ENCODE results near the gene FASN.

The FASN gene

GRCh38 chr17:82101301-82101715 is 3.3 kb upstream of the FASN start:
- Histone ChIP-seq H3K9me3 (replicated peaks in 1 of 2; ENCODE audit: control insufficient read depth in 2 of 2, insufficient read depth in 1 of 2, low read depth in 1 of 2, low read length in 2 of 2) (peaks cover 0 to 3% of the 10 kb centered on the region in 2 donors), H3K36me3 (replicated peaks in 1 of 2; ENCODE audit: control insufficient read depth in 2 of 2, insufficient read depth in 2 of 2, low read length in 2 of 2) (peaks cover 2 to 9% of the 10 kb centered on the region in 2 donors), H3K14ac (ENCODE audit: low read length) (no peak overlapping the region), H3K79me1 (ENCODE audit: low read depth, low read length) (peaks cover 14% of the 10 kb centered on the region), H2AK5ac (ENCODE audit: low read depth, low read length) (peak overlapping the region; percentile 27), H3K4ac (ENCODE audit: low read length) (peak overlapping the region; percentile 13), H4K8ac (ENCODE audit: low read depth, low read length) (no peak overlapping the region), H3K27ac (replicated peaks; ENCODE audit: low read length) (no peak overlapping the region), H3K27me3 (ENCODE audit: control insufficient read depth in 3 of 3, insufficient read depth in 3 of 3, low read depth in 1 of 3, low read length in 3 of 3) (no peaks in the 10 kb centered on the region), H3K4me3 (ENCODE audit: low read length in 2 of 2) (no peak overlapping the region), H2AFZ (ENCODE audit: low read length) (no peak overlapping the region), H3K23ac (ENCODE audit: low read depth, low read length, poor library complexity) (peak overlapping the region; percentile 16), H4K91ac (ENCODE audit: low read depth, low read length, poor library complexity) (no peak overlapping the region), H2BK12ac (ENCODE audit: low read length) (no peak overlapping the region), H3K4me1 (ENCODE audit: control insufficient read depth in 2 of 2, insufficient read depth in 1 of 2, low read depth in 1 of 2, low read length in 2 of 2) (peaks cover 44 to 58% of the 10 kb centered on the region in 2 donors), H3K4me2 (ENCODE audit: insufficient read depth, low read length, poor library complexity, severe bottlenecking) (no peak overlapping the region), H3K9ac (ENCODE audit: low read depth, low read length, poor library complexity) (no peak overlapping the region), H2BK120ac (ENCODE audit: low read depth, low read length) (no peak overlapping the region), H2BK15ac (ENCODE audit: low read length) (peak overlapping the region; percentile 83), H3K18ac (ENCODE audit: low read length) (peak overlapping the region; percentile 86), H2BK5ac (ENCODE audit: low read length) (peak overlapping the region; percentile 2)
- DNase-seq (ENCODE audit: low spot score), result no peak
- WGBS, 2 donors (ENCODE audit: extremely low coverage in 2 of 2, insufficient read length in 2 of 2, insufficient replicate concordance in 1 of 2), result no CpG with 5 or more reads among the region's 10 CpGs

GRCh38 chr17:82100502-82101298 is 2.7 kb upstream of the FASN start:
- no peak overlapping the region for H2AFZ ChIP-seq (ENCODE audit: low read length)
- H3K27me3 ChIP-seq (ENCODE audit: control insufficient read depth in 3 of 3, insufficient read depth in 3 of 3, low read depth in 1 of 3, low read length in 3 of 3), result no peaks in the 10 kb centered on the region
- no peak overlapping the region for H3K27ac ChIP-seq (replicated peaks; ENCODE audit: low read length)
- peaks cover 0 to 3% of the 10 kb centered on the region in 2 donors for H3K9me3 ChIP-seq (replicated peaks in 1 of 2; ENCODE audit: control insufficient read depth in 2 of 2, insufficient read depth in 1 of 2, low read depth in 1 of 2, low read length in 2 of 2)
- peak overlapping the region; percentile 2 for H2BK5ac ChIP-seq (ENCODE audit: low read length)
- H2BK120ac ChIP-seq (ENCODE audit: low read depth, low read length), result no peak overlapping the region
- no peak overlapping the region for H4K8ac ChIP-seq (ENCODE audit: low read depth, low read length)
- H4K91ac ChIP-seq (ENCODE audit: low read depth, low read length, poor library complexity), result peak overlapping the region; percentile 69
- WGBS, 2 donors (ENCODE audit: extremely low coverage in 2 of 2, insufficient read length in 2 of 2, insufficient replicate concordance in 1 of 2), result no CpG with 5 or more reads among the region's 35 CpGs
- DNase-seq (ENCODE audit: low spot score), result no peak
- peaks cover 46 to 58% of the 10 kb centered on the region in 2 donors for H3K4me1 ChIP-seq (ENCODE audit: control insufficient read depth in 2 of 2, insufficient read depth in 1 of 2, low read depth in 1 of 2, low read length in 2 of 2)
- no peak overlapping the region for H3K4me3 ChIP-seq (ENCODE audit: low read length in 2 of 2)
- peak overlapping the region; percentile 89 for H2BK12ac ChIP-seq (ENCODE audit: low read length)
- peak overlapping the region; percentile 16 for H3K23ac ChIP-seq (ENCODE audit: low read depth, low read length, poor library complexity)
- H3K9ac ChIP-seq (ENCODE audit: low read depth, low read length, poor library complexity), result no peak overlapping the region
- H2AK5ac ChIP-seq (ENCODE audit: low read depth, low read length), result peak overlapping the region; percentile 27
- no peak overlapping the region for H3K14ac ChIP-seq (ENCODE audit: low read length)
- no peak overlapping the region for H3K4me2 ChIP-seq (ENCODE audit: insufficient read depth, low read length, poor library complexity, severe bottlenecking)
- H3K18ac ChIP-seq (ENCODE audit: low read length), result peak overlapping the region; percentile 82
- H3K79me1 ChIP-seq (ENCODE audit: low read depth, low read length), result peaks cover 20% of the 10 kb centered on the region
- peak overlapping the region; percentile 83 for H2BK15ac ChIP-seq (ENCODE audit: low read length)
- peaks cover 8 to 15% of the 10 kb centered on the region in 2 donors for H3K36me3 ChIP-seq (replicated peaks in 1 of 2; ENCODE audit: control insufficient read depth in 2 of 2, insufficient read depth in 2 of 2, low read length in 2 of 2)
- peak overlapping the region; percentile 13 for H3K4ac ChIP-seq (ENCODE audit: low read length)

- Histone ChIP-seq H2BK15ac (ENCODE audit: low read length) (peak overlapping the region; percentile 99), H3K27ac (replicated peaks; ENCODE audit: low read length) (peak overlapping the region; percentile 83), H2BK120ac (ENCODE audit: low read depth, low read length) (peak overlapping the region; percentile 100), H4K91ac (ENCODE audit: low read depth, low read length, poor library complexity) (peak overlapping the region; percentile 100), H3K4me1 (ENCODE audit: control insufficient read depth in 2 of 2, insufficient read depth in 1 of 2, low read depth in 1 of 2, low read length in 2 of 2) (peaks cover 51 to 54% of the 10 kb centered on the region in 2 donors), H3K4me2 (ENCODE audit: insufficient read depth, low read length, poor library complexity, severe bottlenecking) (peak overlapping the region; percentile 73), H2BK12ac (ENCODE audit: low read length) (peak overlapping the region; percentile 93), H2BK5ac (ENCODE audit: low read length) (peak overlapping the region; percentile 99), H3K18ac (ENCODE audit: low read length) (peak overlapping the region; percentile 100), H3K79me1 (ENCODE audit: low read depth, low read length) (peaks cover 28% of the 10 kb centered on the region), H3K27me3 (ENCODE audit: control insufficient read depth in 3 of 3, insufficient read depth in 3 of 3, low read depth in 1 of 3, low read length in 3 of 3) (no peaks in the 10 kb centered on the region), H3K4ac (ENCODE audit: low read length) (peak overlapping the region; percentile 98), H3K9me3 (replicated peaks in 1 of 2; ENCODE audit: control insufficient read depth in 2 of 2, insufficient read depth in 1 of 2, low read depth in 1 of 2, low read length in 2 of 2) (peaks cover 0 to 3% of the 10 kb centered on the region in 2 donors), H3K23ac (ENCODE audit: low read depth, low read length, poor library complexity) (peak overlapping the region; percentile 100), H2AFZ (ENCODE audit: low read length) (peak overlapping the region; percentile 95), H4K8ac (ENCODE audit: low read depth, low read length) (no peak overlapping the region), H2AK5ac (ENCODE audit: low read depth, low read length) (peak overlapping the region; percentile 100), H3K36me3 (replicated peaks in 1 of 2; ENCODE audit: control insufficient read depth in 2 of 2, insufficient read depth in 2 of 2, low read length in 2 of 2) (peaks cover 19 to 29% of the 10 kb centered on the region in 2 donors), H3K14ac (ENCODE audit: low read length) (peak overlapping the region; percentile 90), H3K9ac (ENCODE audit: low read depth, low read length, poor library complexity) (peak overlapping the region; percentile 88), H3K4me3 (ENCODE audit: low read length in 2 of 2) (peak overlapping the region; percentile 47 to 75)
- DNase-seq (ENCODE audit: low spot score), result no peak
- no CpG with 5 or more reads among the region's 80 CpGs for WGBS, 2 donors (ENCODE audit: extremely low coverage in 2 of 2, insufficient read length in 2 of 2, insufficient replicate concordance in 1 of 2)
These were observed 1.1 kb upstream of the FASN start for GRCh38 chr17:82098939-82099763.

- Histone ChIP-seq H3K4ac (ENCODE audit: low read length) (peak overlapping the region; percentile 53), H3K9me3 (replicated peaks in 1 of 2; ENCODE audit: control insufficient read depth in 2 of 2, insufficient read depth in 1 of 2, low read depth in 1 of 2, low read length in 2 of 2) (peaks cover 0 to 3% of the 10 kb centered on the region in 2 donors), H2BK120ac (ENCODE audit: low read depth, low read length) (peak overlapping the region; percentile 54), H2BK5ac (ENCODE audit: low read length) (peak overlapping the region; percentile 99), H3K18ac (ENCODE audit: low read length) (peak overlapping the region; percentile 95), H3K14ac (ENCODE audit: low read length) (no peak overlapping the region), H2BK12ac (ENCODE audit: low read length) (no peak overlapping the region), H2AK5ac (ENCODE audit: low read depth, low read length) (peak overlapping the region; percentile 94), H2AFZ (ENCODE audit: low read length) (peak overlapping the region; percentile 66), H3K4me2 (ENCODE audit: insufficient read depth, low read length, poor library complexity, severe bottlenecking) (peak overlapping the region; percentile 87), H3K79me1 (ENCODE audit: low read depth, low read length) (peaks cover 36% of the 10 kb centered on the region), H3K23ac (ENCODE audit: low read depth, low read length, poor library complexity) (peak overlapping the region; percentile 99), H3K4me3 (ENCODE audit: low read length in 2 of 2) (peak overlapping the region; percentile 94 to 97), H3K9ac (ENCODE audit: low read depth, low read length, poor library complexity) (peak overlapping the region; percentile 98), H3K4me1 (ENCODE audit: control insufficient read depth in 2 of 2, insufficient read depth in 1 of 2, low read depth in 1 of 2, low read length in 2 of 2) (peaks cover 42 to 44% of the 10 kb centered on the region in 2 donors), H2BK15ac (ENCODE audit: low read length) (no peak overlapping the region), H3K36me3 (replicated peaks in 1 of 2; ENCODE audit: control insufficient read depth in 2 of 2, insufficient read depth in 2 of 2, low read length in 2 of 2) (peaks cover 31 to 42% of the 10 kb centered on the region in 2 donors), H3K27me3 (ENCODE audit: control insufficient read depth in 3 of 3, insufficient read depth in 3 of 3, low read depth in 1 of 3, low read length in 3 of 3) (no peaks in the 10 kb centered on the region), H4K8ac (ENCODE audit: low read depth, low read length) (no peak overlapping the region), H4K91ac (ENCODE audit: low read depth, low read length, poor library complexity) (no peak overlapping the region), H3K27ac (replicated peaks; ENCODE audit: low read length) (peak overlapping the region; percentile 67)
- WGBS, 2 donors (ENCODE audit: extremely low coverage in 2 of 2, insufficient read length in 2 of 2, insufficient replicate concordance in 1 of 2), result no CpG with 5 or more reads among the region's 36 CpGs
- no peak for DNase-seq (ENCODE audit: low spot score)
These were observed 192 bp downstream of the FASN start for GRCh38 chr17:82097919-82098168.

Measured in neuronal stem cell (in vitro differentiated cells).